Fibroblast of upper back skin (primary cell): ENCODE data around the gene FAM24B.
"Not testable (repeated sequence)": the region's sequence is repeated elsewhere in the genome, so short reads cannot be mapped to it uniquely, and the experiment has no call there.

Experiments used
- DNase-seq: peaks from one replicate; pipeline ENCODE4 v3.0.0-alpha.2; 2013

Gene FAM24B

GRCh38 chr10:122858042-122858441, 21.3 kb downstream of the FAM24B start:
- not testable (repeated sequence) for DNase-seq

GRCh38 chr10:122856902-122857301, 22.5 kb downstream of the FAM24B start:
- peak; percentile 8 for DNase-seq

GRCh38 chr10:122855745-122856144, 23.6 kb downstream of the FAM24B start:
- DNase-seq: no peak

GRCh38 chr10:122854648-122855047, 24.7 kb downstream of the FAM24B start:
- DNase-seq: peak; percentile 84

GRCh38 chr10:122853665-122854313, 25.6 kb downstream of the FAM24B start:
- peak; percentile 58 for DNase-seq

- peak; percentile 28 for DNase-seq
Measured at GRCh38 chr10:122852261-122852660, 27.1 kb downstream of the FAM24B start.

GRCh38 chr10:122850705-122851640, 28.4 kb downstream of the FAM24B start:
- DNase-seq: peak; percentile 29

GRCh38 chr10:122849900-122850605, 29.3 kb downstream of the FAM24B start:
- DNase-seq: no peak

- DNase-seq: no peak
Measured at GRCh38 chr10:122849090-122849489, 30.3 kb downstream of the FAM24B start.

- DNase-seq: no peak
Measured at GRCh38 chr10:122847782-122848604, 31.4 kb downstream of the FAM24B start.

- no peak for DNase-seq
Measured at GRCh38 chr10:122845783-122846332, 33.5 kb downstream of the FAM24B start, which contains the start of gene CUZD1. Gene CUZD1, minus strand, starts transcription at chr10:122845857. Its CDS starts 14 bp downstream, at chr10:122845843.

- no peak for DNase-seq
Measured at GRCh38 chr10:122844146-122844545, 35.2 kb downstream of the FAM24B start.

GRCh38 chr10:122841569-122841968, 37.8 kb downstream of the FAM24B start:
- no peak for DNase-seq

- no peak for DNase-seq
Measured at GRCh38 chr10:122839505-122839904, 39.9 kb downstream of the FAM24B start.

- no peak for DNase-seq
Measured at GRCh38 chr10:122838880-122839279, 40.5 kb downstream of the FAM24B start.

GRCh38 chr10:122835908-122836307, 43.5 kb downstream of the FAM24B start:
- no peak for DNase-seq

- no peak for DNase-seq
Measured at GRCh38 chr10:122830965-122831353, 48.4 kb downstream of the FAM24B start.

- no peak for DNase-seq
Measured at GRCh38 chr10:122830273-122830964, 49.0 kb downstream of the FAM24B start.

- no peak for DNase-seq
Measured at GRCh38 chr10:122829454-122829853, 49.9 kb downstream of the FAM24B start.

GRCh38 chr10:122828716-122829255, 50.6 kb downstream of the FAM24B start:
- DNase-seq: no peak

- DNase-seq: no peak
Measured at GRCh38 chr10:122827302-122827701, 52.1 kb downstream of the FAM24B start.
